ENCODE results near the gene SLC16A11. TPM values are rescaled to one million over a fixed set of nuclear protein-coding genes. Genes with fewer than 3 reads are reported as not detected.

SLC16A11 gene
- polyA plus RNA-seq, 1 donor (not counting 4 experiments of a cell fraction or from before 2014, with no cell fraction given): not detected

DNA sequence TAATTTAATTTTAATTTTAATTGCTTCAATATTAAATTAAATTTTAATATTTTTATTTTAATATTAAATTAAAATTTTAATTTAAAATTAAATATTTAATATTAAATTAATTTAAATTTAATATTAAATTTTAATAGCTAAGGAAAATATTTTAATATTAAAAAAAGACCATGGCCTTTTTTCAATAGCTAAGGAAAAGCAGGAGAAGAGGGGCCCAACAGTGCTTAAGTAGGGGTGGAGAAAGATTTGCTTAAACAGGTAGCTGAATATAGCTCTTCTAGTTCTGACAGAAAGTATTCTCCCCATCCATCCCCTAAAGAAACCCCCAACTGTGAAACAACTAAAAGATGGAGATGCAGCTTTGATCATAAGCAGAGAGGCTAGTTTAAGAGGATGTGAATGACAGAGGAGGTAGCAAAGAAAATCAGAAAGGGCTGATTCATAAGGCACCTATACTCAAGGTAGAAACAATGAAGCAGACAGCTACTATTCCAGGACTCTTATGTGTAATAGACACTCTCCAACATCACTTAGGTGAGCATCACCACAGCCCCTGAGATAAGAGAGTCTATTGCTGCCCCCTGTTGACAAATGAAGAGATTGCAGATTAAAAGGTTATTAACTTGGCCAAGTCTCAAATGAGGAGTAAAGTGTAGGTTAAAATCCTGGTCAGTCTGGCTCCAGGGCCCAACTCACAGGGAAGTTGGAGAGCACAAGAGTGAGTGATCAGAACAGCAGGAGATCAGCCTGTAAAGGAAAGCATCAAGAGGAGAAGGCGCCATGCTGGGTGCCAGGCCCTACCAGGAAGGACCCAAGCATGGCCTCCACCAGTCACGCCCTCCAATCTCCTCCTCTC lies 39.3 kb downstream of the SLC16A11 start:
- peaks cover 3% of the 10 kb centered on the region for H4K20me1 ChIP-seq (ENCODE audit: control insufficient read depth, extremely low read depth, insufficient read depth, low read length)
- dilution Hi-C loops (cut with MboI; ENCODE audit: extremely low pct_ligation_motif_present, low sequenced_read_pairs): no loop called here
- H3K9me1 ChIP-seq (ENCODE audit: control insufficient read depth, extremely low read depth, insufficient read depth, low read length): no peaks in the 10 kb centered on the region
- H3K79me2 ChIP-seq (ENCODE audit: control insufficient read depth, insufficient read depth, low read length): peaks cover 16% of the 10 kb centered on the region
- no peak overlapping the region for H2AFZ ChIP-seq (ENCODE audit: control insufficient read depth, low read length)
- H3K27me3 ChIP-seq (ENCODE audit: control insufficient read depth, extremely low read depth, insufficient read depth, low read length): no peaks in the 10 kb centered on the region
- H3K4me3 ChIP-seq (ENCODE audit: control insufficient read depth in 2 of 3, extremely low read depth in 1 of 3, insufficient read depth in 2 of 3, low read depth in 1 of 3, low read length in 3 of 3): no peak overlapping the region
- H3K9ac ChIP-seq (ENCODE audit: control insufficient read depth, extremely low read depth, insufficient read depth, low read length): no peak overlapping the region
- peak; percentile 93 for FAIRE-seq
- DNase-seq (ENCODE audit: low read depth, low spot score): no peak
- no peaks in the 10 kb centered on the region for H3K9me3 ChIP-seq (ENCODE audit: control insufficient read depth, low read depth, low read length)
- H3K4me2 ChIP-seq (ENCODE audit: control insufficient read depth, extremely low read depth, insufficient read depth, low read depth, low read length): no peak overlapping the region
- no peak overlapping the region for H3K27ac ChIP-seq (ENCODE audit: control insufficient read depth, insufficient read depth, low read length)
- no peaks in the 10 kb centered on the region for H3K4me1 ChIP-seq (ENCODE audit: control insufficient read depth, extremely low read depth, insufficient read depth, low read length)
- TF ChIP-seq EZH2 (IDR thresholded peaks at IDR 0.05; ENCODE audit: low read length): no peak
- TF ChIP-seq, protein P1, sequence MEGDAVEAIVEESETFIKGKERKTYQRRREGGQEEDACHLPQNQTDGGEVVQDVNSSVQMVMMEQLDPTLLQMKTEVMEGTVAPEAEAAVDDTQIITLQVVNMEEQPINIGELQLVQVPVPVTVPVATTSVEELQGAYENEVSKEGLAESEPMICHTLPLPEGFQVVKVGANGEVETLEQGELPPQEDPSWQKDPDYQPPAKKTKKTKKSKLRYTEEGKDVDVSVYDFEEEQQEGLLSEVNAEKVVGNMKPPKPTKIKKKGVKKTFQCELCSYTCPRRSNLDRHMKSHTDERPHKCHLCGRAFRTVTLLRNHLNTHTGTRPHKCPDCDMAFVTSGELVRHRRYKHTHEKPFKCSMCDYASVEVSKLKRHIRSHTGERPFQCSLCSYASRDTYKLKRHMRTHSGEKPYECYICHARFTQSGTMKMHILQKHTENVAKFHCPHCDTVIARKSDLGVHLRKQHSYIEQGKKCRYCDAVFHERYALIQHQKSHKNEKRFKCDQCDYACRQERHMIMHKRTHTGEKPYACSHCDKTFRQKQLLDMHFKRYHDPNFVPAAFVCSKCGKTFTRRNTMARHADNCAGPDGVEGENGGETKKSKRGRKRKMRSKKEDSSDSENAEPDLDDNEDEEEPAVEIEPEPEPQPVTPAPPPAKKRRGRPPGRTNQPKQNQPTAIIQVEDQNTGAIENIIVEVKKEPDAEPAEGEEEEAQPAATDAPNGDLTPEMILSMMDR (optimal IDR thresholded peaks at IDR 0.05 in 1 of 3, IDR thresholded peaks at IDR 0.05 in 1 of 3, conservative IDR thresholded peaks at IDR 0.05 in 1 of 3; ENCODE audit: extremely low read depth in 1 of 3, insufficient read depth in 2 of 3, low read length in 3 of 3): peak; percentile 44 to 65 (median 46)
- peaks cover 19 to 30% of the 10 kb centered on the region in 2 experiments for H3K36me3 ChIP-seq (ENCODE audit: control insufficient read depth in 2 of 2, extremely low read depth in 1 of 2, insufficient read depth in 2 of 2, low read length in 2 of 2)

DNA sequence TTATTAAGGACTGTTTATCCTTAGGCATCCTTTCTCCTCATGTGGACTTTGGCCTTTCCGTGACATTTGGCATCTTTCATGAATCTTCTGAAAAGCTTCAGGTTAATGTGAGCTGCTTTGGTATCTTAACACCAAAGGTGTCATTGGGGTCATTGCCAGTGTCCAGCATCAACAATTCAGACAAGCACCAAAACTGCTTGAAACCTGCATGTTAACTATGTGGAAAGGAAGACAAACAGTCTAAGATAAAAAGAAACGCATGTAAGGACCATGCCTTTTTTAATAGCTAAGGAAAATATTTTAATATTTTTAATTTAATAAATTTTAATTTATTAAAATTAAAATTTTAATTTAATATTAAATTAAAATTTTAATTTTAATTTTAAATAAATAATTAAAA lies 40.1 kb downstream of the SLC16A11 start:
- no peaks in the 10 kb centered on the region for H3K27me3 ChIP-seq (ENCODE audit: control insufficient read depth, extremely low read depth, insufficient read depth, low read length)
- H3K27ac ChIP-seq (ENCODE audit: control insufficient read depth, insufficient read depth, low read length): no peak overlapping the region
- H4K20me1 ChIP-seq (ENCODE audit: control insufficient read depth, extremely low read depth, insufficient read depth, low read length): peaks cover 3% of the 10 kb centered on the region
- H2AFZ ChIP-seq (ENCODE audit: control insufficient read depth, low read length): no peak overlapping the region
- TF ChIP-seq, protein P1 (optimal IDR thresholded peaks at IDR 0.05 in 1 of 3, IDR thresholded peaks at IDR 0.05 in 1 of 3, conservative IDR thresholded peaks at IDR 0.05 in 1 of 3; ENCODE audit: extremely low read depth in 1 of 3, insufficient read depth in 2 of 3, low read length in 3 of 3): no peak
- TF ChIP-seq EZH2 (IDR thresholded peaks at IDR 0.05; ENCODE audit: low read length): no peak
- no peak overlapping the region for H3K9ac ChIP-seq (ENCODE audit: control insufficient read depth, extremely low read depth, insufficient read depth, low read length)
- DNase-seq (ENCODE audit: low read depth, low spot score) (no peak), FAIRE-seq (no peak)
- dilution Hi-C loops (cut with MboI; ENCODE audit: extremely low pct_ligation_motif_present, low sequenced_read_pairs): no loop called here
- no peak overlapping the region for H3K4me3 ChIP-seq (ENCODE audit: control insufficient read depth in 2 of 3, extremely low read depth in 1 of 3, insufficient read depth in 2 of 3, low read depth in 1 of 3, low read length in 3 of 3)
- peaks cover 16 to 32% of the 10 kb centered on the region in 2 experiments for H3K36me3 ChIP-seq (ENCODE audit: control insufficient read depth in 2 of 2, extremely low read depth in 1 of 2, insufficient read depth in 2 of 2, low read length in 2 of 2)
- H3K79me2 ChIP-seq (ENCODE audit: control insufficient read depth, insufficient read depth, low read length): peaks cover 11% of the 10 kb centered on the region
- H3K9me3 ChIP-seq (ENCODE audit: control insufficient read depth, low read depth, low read length): no peaks in the 10 kb centered on the region
- H3K4me1 ChIP-seq (ENCODE audit: control insufficient read depth, extremely low read depth, insufficient read depth, low read length): no peaks in the 10 kb centered on the region
- no peak overlapping the region for H3K4me2 ChIP-seq (ENCODE audit: control insufficient read depth, extremely low read depth, insufficient read depth, low read depth, low read length)
- H3K9me1 ChIP-seq (ENCODE audit: control insufficient read depth, extremely low read depth, insufficient read depth, low read length): no peaks in the 10 kb centered on the region

Measured in keratinocyte (primary cell).